HK-2 (cell line): Measurements from ENCODE around the gene CCNQ.
"Not testable (repeated sequence)": the region's sequence is repeated elsewhere in the genome, so short reads cannot be mapped to it uniquely, and the experiment has no call there.

ENCODE experiments used
- DNase-seq: peaks from one replicate; pipeline ENCODE4 v3.0.0-alpha.2; 2018; ENCODE audit not compliant: unreplicated experiment

Gene CCNQ

DNA sequence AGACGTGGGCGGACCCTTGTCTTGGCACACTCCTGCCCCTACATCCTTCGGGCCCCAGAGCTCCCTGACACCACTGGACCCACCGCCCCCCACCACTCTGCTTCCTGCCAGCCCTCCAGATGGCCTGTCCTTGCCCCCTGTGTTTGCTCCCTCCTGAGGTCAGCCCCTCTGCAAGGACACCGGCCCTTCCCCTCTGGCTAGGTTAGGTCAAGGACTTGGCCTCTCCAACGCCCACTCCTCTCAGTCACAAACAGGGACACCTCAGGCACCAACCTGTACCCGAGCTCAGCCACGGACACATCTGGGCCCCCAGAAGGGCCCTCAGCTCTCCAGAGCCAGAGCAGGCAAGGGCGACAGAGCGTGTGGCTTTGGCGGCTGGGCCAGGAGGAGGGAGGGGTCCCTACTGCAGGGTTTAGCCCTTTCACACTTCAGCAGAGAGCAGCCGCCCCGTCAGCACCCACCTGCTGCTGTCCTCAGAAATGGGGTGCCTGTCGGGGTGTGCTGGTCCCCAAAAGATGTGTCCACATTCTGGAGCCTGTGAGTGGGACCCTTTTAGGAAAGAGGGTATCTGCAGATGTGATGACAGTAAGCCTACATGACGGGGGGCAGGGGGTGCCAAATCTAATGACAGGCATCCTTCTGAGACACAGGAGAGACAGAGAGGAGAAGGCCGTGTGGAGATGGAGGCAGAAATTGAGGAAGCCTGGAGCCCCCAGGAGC is 24.5 kb upstream of the CCNQ start:
- DNase-seq, result no peak

DNA sequence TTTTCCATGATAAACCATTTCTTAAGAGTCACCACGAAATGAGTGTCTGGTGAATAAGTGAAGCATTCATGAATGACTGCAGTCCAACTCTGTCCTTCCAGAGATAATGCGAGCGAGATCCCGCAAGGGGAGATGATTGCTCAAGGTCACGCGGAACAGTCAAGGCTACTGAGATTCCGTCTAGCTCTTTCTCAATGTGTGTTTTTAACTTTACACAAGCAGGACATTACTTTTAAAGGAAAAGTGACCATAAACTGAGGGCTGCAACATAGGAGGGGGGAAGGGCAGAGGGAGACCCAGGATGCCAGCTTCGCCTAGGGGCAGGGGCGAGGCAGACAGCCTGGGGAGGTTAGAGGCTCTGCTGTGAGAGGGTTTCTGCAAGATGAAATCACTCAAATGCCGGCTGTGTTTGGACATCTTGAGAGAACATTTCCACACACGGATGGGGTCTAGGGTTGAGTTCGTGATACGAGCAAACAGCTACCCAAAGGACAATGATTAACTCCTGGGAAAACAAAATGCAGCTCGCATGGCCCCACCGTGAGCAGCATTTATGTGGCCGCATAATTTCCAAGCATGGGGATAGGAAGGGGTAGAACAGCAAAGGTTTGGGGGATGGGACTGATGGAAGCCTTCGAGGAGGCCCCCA is 23.8 kb upstream of the CCNQ start:
- no peak for DNase-seq

DNA sequence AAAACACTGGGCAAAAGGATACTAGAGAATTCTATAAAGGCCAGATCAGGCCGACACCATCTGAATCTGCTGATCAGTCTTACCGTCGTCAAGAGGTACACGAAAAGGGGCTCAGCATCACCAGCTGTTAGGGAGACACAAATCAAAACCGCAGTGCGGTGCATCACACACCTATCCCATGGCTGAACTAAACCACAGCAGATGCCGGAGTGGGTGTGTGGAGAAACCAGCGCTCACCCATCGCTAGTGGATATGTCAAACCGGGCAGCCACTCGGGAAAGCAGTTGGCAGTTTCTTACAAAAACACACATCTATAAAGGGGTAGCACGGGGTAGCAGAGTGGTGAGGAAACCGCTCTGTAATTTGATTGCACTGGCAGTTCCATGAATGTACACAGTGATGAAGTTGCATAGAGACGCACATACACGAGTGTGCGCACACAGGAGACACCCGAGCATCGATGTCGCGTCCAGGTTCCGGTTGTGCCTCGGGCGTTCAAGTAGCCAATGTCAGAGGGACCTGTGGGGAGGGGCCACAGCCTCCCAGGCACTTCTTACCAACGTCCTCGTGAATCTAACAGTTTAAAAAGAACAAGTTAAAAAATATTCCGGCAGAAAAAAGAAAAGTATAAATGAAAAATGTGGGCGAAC is 23.1 kb upstream of the CCNQ start:
- no peak for DNase-seq

DNA sequence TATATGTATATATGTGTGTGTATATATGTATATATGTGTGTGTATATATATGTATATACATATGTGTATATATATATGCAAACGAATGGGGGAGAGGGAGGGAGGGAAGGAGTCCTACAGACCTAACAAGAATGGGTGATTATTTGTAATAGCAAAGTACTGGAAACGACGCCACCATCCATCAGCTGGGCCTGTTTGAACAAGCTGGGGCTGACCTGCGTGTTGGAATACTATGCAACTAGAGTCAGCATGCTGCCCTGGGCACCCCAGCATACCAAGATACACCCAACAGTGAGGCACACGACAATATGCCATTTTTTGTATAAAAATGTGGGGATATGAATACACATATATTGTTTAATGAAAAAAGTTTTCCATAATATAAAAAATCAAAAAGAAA is 21.6 kb upstream of the CCNQ start:
- DNase-seq, result no peak

DNA sequence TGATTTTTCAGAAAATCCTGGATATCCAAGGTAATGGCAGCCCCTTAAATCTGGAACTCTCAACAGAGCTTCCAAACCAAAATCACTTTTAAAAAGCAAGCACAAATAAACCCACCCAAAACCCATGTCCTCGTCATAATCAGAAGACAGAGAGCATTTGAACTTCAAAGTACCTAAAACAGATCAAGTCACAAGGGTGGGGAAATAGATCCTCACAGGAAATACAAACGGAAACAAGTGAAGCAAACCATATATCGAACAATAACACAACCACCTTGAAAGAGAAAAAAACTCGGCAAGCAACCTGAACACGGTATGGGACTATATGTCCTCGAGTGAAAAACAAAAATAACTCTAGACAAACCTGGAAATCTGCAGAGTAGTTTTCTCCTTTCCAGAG is 15.9 kb upstream of the CCNQ start:
- no peak for DNase-seq

DNA sequence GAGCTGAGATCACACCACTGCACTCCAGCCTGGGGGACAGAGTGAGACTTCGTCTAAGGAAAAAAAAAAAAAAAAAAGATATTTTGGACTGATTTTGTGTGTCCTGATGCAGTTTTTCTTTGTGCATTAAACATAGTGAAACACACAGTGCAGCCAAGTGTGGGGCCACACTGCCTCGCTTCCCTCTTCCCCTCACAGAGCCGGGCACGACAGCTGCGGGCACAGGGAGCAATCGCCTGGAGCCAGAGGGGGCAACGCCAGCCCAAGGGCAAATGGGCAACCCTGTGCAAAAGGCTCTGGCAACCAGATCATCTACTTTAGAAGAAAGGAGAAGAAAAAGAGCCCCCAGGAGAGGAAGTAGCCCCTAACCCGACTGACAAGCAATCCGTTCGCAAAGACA is 13.5 kb upstream of the CCNQ start:
- DNase-seq, result no peak

DNA sequence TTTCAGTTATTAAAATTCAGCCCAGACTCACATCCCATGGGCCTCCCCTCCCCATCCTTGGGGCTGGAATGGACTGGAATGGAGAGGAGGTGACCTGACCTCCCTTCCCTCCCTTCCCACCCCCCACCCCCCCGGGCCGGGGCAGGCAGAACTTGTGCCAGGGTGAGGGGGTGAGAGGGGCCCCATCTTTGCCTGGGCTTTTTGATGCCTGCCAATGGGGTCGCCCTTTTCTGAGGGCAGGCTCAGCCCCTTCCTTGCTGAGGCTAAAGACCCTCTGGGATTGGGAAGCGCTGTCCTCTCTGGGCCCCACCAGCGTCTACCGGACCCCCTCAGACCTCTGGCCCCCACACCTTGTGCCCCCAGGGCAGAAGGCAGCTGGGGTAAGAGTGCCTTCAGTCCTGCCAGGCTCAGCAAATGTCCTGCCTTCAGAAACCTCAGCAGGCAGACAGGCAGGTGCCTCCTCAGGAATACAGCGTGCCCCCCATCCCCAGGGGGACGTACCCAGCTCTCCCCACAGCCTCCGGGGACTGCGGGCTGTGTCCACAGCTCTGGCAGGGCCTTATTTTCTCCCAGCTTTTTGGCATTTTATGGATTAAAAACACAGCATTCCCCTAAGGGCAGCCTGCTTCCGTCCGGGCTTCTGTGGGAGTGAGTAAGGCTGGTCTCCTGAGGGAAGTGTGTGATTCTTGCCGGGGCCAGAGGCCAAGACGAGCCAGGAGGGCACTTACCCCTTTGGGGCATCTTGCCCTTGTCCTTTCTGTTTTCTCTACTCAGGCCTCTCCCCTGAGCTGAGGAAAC is 12.6 kb upstream of the CCNQ start:
- no peak for DNase-seq

DNA sequence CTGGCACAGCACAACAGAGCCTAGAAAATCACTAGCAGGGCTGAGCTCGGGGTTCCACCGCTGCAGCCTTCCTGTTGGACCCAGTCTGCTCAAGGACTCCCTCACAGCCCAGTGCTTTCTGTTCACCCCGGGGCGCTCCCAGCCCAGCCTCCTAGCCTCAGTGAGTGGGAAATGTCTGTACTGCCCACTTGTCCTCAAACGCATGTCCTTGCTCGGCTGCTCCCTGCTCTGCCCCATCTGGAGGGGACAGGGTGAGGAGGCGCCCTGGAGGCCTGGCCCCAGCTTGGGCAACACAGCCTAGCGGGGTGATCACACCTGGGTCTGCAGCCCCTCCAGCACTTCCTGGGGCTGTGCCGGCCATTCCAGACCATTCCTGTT is 11.9 kb upstream of the CCNQ start:
- no peak for DNase-seq

DNA sequence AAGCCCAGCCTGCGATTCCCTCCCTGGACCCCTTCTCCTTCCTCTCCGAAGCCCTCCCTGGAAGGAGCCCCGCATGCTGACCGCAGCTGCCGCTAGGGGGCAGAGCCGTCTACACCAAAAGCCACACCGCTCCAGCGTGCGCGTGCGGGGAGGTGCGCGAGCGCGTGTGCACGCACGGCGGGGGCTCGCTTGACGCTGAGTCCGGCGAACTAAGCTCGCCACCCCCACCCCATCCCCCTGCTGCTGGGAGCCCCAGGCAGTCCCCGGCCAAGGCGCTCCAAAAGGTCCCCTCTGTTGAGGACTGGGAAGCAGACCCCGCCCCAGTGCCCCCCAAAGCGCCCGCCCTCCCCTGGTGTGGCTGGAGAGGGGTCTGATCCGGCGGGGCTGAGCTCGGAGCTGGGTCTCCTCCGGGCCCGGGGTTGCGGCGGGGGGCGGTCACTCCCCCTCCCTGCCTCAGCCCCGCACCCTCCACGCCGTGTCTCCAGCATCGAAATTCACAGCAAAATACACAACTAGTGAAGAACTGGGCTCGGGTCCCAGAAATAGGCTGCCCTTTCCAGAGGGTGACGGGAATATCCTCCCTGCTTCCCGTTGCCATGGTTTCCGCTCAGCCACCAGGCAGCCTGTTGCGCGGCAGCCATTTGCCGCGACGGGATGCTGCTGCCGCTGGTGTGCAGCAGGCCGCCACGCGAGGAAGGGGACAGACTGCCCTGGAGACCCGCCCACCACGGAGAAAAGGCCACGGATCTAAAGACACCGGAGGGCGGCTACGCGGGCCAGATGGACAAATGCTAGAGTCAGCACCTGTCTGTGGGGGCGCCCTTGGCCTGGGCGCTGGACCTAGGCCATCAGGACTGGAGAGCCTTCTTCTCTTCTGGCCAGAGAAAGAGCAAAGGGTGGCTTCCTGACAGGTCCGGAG is 11.2 kb upstream of the CCNQ start:
- DNase-seq, result peak; percentile 77

DNA sequence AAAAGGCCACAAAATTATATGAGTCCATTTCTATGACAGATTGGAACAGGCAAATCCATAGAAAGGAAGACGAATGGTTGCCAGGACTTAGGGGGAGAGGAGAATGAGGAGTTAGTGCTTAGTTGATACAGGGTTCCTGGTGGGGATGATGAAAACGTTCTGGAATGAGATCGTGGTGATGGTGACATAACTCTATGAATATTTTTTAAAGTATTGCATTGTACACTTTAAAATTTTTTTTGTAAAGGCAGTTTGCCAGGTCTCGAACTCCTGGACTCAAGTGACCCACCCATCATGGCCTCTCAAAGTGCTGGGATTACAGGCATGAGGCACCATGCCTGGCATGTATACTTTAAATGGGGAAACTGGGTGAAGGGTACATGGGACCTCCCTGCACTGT is 9.9 kb upstream of the CCNQ start:
- DNase-seq, result no peak

DNA sequence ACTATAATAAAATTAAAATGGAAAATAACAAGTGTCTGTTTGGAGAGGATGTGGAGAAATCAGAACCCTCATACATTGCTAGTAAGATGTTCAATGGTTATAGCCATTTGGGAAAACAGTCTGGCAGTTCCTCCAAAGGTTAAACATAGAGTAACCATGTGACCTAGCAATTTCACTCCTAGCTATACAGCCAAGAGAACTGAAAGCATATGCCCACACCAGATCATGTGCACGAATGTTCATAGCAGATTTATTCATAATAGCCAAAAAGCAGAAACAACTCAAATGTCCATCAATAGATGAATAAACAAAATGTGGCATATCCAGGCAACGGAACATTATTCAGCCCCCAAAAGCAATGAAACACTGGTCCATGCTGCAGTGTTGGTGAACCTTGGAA is 9.4 kb upstream of the CCNQ start:
- DNase-seq, result no peak

DNA sequence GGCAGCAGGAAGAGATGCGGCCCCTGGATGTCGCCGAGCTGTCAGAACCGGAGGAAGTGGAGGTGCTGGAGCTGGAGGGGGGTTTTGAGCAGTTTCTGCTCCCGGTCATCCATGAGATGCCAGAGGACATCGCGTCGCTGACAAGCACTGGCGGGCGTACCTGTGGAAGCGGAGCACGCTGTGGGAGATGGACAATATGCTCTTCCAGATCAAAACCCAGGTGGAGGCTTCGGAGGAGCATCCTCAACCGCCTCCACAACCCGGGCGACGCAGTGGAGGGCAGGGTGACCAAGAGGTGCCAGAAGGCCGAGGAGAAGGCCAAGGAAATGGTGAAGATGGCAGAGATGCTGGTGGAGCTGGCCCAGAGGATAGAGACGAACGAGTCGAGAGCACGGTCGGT is 7.6 kb upstream of the CCNQ start:
- DNase-seq, result no peak

DNA sequence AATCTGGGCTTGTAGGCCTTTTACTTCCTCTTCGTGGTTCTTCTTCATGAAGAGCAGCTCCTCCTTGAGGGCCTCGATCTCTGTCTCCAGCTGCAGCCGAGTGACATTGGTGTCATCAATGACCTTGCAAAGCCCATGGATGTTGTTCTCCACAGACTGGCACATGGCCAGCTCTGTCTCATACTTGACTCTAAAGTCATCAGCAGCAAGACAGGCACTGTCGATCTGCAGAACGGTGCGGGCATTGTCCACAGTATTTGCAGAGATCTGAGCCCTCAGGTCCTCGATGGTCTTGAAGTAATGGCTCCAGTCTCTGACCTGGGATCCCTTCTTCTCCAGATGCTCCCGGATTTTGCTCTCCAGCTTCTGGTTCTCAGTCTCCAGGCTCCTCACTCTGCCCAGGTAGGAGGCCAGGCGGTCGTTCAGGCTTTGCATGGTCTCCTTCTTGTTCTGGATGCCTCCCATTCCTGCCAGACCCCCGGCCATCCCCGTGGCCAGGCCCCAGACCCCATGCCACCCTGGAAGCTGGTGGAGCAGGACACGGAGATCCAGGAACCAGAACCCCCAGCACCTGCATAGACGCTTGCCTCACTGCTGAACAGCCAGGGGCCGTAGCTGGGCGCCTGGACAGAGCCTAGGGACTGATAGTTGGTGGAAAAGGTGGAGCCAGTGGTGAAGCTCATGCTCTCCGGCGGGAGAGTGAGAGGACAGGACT is 5.9 kb upstream of the CCNQ start:
- not testable (repeated sequence) for DNase-seq

DNA sequence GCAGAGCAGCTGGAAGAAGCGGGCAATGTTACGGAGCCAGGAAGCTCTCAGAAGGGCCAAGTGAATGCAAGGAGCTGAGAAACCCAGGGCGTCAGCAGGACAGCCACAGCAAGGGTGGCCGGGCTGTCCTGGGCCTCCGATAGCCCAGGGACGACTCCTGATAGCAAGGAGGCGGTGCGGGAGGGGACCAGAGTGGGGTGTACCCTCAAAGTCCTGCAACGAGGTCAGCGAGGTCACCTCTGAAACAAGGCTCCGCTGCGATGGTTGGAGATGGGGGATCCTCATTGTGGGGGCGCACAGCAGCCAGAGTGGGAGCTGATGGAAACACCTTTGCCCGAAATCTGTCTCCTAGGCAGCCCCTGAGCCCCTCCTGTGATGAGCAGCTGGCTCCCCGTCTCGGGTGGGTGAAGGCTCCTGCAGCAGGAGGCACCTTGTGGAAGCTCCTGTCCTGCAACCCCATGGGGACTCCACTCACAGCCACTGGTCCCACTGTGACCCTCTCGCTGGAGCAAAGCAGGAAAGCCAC is 4.3 kb upstream of the CCNQ start:
- DNase-seq, result no peak

DNA sequence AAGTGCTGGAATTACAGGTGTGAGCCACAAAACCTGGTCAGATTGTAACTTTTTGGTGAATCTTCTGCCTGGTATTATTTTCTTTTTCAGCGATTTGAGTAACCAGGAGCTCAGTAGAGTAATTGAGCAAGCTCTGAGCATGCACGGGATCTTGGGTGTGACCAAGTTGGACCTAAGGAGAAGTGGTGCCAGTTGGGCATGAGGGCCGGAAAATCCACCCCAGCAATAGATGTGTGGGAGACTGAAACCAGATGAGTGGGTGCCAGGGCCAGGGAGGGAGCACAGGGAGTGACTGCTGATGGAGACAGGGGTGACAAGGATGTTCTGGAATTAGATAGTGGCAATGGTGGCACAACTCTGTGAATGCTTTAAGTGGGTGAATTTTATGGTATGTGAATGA is 3.7 kb upstream of the CCNQ start:
- DNase-seq, result no peak

DNA sequence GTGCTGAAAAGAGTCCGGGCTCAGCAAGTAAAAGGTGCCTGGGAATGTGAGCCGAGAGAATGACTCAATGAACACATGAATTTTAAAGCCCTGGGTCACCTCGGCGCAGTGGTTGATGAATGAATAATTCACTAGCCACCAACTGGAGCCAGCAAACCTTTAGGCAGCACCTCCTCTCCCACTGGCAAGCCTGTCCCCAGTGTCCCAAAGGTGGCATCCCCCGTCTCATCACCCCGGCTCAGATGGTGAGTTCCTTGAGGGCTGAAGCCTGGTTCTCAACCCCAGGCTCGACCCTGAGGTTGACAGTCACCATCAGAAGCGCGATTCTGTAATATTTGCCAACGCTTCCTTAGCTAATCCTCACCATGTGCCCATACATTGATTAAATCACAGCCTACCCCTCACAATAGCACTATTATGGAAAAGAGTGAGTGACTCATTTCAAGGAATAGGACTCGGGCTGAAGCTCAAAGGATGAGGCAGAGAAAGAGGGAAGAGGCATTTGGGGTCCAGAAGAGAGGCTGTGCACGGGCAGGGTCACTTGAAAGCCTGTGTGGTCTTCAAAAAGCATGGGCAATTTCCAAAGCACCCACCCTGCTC is 2.7 kb upstream of the CCNQ start:
- DNase-seq, result no peak

DNA sequence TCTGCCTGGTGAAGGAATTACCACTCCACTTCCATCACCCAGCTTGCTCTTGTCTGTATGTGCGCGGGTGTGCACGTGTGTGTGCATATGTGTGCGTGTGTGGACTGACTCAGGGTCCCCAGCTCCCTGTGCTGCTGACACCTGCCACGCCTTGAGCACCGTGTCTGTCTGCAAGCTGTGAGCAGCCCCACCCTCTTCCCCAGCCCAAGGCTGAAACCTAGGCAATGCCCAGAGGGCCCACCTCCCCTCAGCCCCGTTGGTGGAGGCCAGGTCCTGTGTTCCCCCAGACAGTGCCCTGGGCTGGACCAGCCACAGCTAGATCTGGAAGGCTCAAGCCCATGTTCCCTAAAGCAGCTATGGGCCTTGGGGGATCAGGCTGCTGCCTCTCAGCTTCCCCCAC is 2.0 kb upstream of the CCNQ start:
- DNase-seq, result no peak

DNA sequence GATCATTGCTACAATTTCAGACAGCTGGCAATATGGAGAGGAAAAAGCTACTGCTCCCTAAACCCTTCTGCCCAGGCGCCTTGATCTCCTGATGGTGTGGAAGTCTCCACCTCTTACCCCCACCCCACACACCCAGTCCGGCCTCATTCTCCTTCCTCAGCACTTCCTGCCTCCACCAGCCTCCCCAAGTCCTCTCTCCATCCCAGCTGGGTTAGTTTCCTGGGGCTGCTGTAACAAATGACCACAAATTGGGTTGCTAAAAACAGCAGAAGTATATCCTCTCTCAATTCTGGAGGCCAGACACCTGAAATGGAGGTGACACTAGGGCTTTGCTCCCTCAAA is 1.1 kb upstream of the CCNQ start:
- DNase-seq, result peak; percentile 12

DNA sequence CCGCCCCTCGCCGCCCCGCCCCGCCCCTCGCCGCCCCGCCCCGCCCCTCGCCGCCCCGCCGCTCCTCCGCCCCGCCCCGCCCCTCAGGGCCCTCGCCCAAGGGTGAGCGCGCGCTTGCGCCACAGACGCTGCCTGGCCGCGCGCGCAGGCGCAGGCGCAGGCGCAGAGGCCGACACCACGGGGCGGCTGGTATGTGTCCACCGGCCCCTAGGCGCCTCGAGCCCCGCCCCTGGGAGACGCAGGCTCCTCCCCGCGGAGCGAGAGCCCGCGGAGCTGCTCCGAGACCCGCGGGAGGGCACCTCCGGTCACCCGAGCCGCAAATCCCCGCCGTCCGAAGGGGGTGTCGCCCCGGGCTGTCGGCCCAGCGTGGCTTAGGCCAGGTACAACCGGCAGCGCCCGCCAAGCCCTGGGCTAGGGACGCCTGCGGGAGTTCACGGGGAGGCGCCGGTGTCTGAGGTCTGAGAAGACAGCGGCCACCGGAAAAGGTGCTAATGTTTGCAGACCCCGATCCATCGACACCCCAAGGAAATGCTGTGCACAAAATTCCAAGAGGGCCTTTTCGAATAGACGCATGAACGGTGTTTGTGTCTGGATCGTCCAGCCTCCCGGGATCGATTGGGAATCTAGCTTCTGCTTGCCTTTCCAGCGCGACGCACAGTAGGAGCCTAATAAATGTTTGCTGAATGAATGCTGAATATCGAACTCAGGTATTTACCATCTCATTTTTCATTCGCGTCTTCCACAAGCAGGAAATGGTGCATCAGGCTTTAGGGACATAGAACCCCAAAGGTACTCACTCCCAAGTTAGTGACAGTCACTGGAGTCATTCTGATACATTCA is 473 bp upstream of the CCNQ start:
- DNase-seq, result peak; percentile 85
